Measurements from ENCODE around the gene MS4A4A.

DNA sequence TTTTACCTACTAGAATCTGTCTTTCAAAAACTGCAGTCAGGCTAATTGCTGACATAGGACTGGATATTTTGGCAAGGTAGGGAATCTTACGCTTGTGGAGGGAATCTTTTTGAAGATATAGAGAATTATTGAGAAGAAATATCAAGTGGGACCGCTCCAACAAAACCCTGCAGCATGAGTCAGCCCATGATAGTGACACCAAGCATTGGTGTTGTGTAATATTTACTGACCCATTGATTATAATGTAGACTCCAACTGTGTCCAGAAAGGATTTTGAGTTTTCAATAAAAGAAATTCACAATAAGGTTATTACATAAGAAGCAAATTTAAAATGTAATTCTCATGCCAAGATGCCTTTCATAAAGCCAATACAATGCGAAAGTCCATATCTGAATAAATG lies 20.7 kb downstream of the MS4A4A start:
- TF ChIP-seq, protein P1, sequence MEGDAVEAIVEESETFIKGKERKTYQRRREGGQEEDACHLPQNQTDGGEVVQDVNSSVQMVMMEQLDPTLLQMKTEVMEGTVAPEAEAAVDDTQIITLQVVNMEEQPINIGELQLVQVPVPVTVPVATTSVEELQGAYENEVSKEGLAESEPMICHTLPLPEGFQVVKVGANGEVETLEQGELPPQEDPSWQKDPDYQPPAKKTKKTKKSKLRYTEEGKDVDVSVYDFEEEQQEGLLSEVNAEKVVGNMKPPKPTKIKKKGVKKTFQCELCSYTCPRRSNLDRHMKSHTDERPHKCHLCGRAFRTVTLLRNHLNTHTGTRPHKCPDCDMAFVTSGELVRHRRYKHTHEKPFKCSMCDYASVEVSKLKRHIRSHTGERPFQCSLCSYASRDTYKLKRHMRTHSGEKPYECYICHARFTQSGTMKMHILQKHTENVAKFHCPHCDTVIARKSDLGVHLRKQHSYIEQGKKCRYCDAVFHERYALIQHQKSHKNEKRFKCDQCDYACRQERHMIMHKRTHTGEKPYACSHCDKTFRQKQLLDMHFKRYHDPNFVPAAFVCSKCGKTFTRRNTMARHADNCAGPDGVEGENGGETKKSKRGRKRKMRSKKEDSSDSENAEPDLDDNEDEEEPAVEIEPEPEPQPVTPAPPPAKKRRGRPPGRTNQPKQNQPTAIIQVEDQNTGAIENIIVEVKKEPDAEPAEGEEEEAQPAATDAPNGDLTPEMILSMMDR (IDR thresholded peaks at IDR 0.05) = no peak
- no peak for TF ChIP-seq POLR2A (IDR thresholded peaks at IDR 0.05; ENCODE audit: low read depth)

Data from esophagus muscularis mucosa (tissue), 3 donors.